ENCODE measurements around the gene KLHDC1.

DNA sequence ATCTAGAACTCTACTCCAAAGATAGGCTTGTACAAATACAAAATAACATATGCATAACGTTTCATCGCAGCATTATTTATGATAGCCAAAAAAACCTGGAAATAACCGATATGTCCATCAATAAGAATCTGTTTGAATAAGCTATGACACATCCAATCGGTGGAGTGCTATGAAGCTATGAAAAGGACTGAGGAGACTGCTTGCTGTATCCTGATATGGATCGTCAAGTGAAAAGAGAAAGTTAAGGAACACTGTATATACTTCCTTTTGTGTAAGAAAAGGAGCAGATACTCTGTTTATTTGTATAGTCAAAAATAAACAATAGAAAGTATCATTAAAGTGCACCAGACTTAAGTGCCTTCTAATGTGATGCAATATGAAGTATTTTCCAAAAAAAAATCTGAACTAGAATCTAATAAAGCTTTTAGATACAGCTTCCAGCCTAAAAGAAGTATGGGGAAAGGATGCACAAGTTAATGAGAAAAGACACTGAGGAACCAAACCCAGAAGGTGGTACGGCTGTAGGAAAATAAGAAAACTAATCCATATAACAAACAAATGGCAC is 645 bp upstream of the KLHDC1 start:
- TF ChIP-seq FOXK2 (IDR thresholded peaks at IDR 0.05) (no peak), L3MBTL2 (conservative IDR thresholded peaks at IDR 0.05) (no peak)

All from HEK293T (cell line).